ENCODE measurements around the gene TEX261.
"Not testable (repeated sequence)": the region's sequence is repeated elsewhere in the genome, so short reads cannot be mapped to it uniquely, and the experiment has no call there.

The TEX261 gene

GRCh38 chr2:71003966-71004755 lies 9.5 kb upstream of the TEX261 start:
- no peaks in the 10 kb centered on the region for H3K9me3 Mint-ChIP-seq
- no peak for ATAC-seq
- no peak overlapping the region for H3K27ac Mint-ChIP-seq
- H3K4me1 Mint-ChIP-seq = peaks cover 18% of the 10 kb centered on the region
- H3K36me3 Mint-ChIP-seq = no peaks in the 10 kb centered on the region
- peaks cover 24% of the 10 kb centered on the region for H3K27me3 Mint-ChIP-seq
- H3K4me3 Mint-ChIP-seq = no peak overlapping the region

GRCh38 chr2:71003396-71003795 lies 8.7 kb upstream of the TEX261 start:
- no peak overlapping the region for H3K27ac Mint-ChIP-seq

GRCh38 chr2:71001981-71002570 lies 7.4 kb upstream of the TEX261 start:
- Mint-ChIP-seq H3K27ac (no peak overlapping the region), H3K9me3 (no peaks in the 10 kb centered on the region), H3K4me1 (peaks cover 19% of the 10 kb centered on the region), H3K27me3 (peaks cover 13% of the 10 kb centered on the region), H3K36me3 (no peaks in the 10 kb centered on the region), H3K4me3 (no peak overlapping the region)
- no peak for ATAC-seq

More at GRCh38 chr2:71003396-71003795, 8.7 kb upstream of the TEX261 start:
- Mint-ChIP-seq H3K4me3 (no peak overlapping the region), H3K4me1 (peaks cover 19% of the 10 kb centered on the region), H3K36me3 (no peaks in the 10 kb centered on the region), H3K9me3 (no peaks in the 10 kb centered on the region), H3K27me3 (peaks cover 17% of the 10 kb centered on the region)
- no peak for ATAC-seq

GRCh38 chr2:71001592-71001927 lies 6.9 kb upstream of the TEX261 start:
- Mint-ChIP-seq H3K27me3 (peaks cover 13% of the 10 kb centered on the region), H3K4me1 (peaks cover 19% of the 10 kb centered on the region), H3K4me3 (no peak overlapping the region), H3K36me3 (no peaks in the 10 kb centered on the region), H3K27ac (peak overlapping the region; percentile 83), H3K9me3 (no peaks in the 10 kb centered on the region)
- no peak for ATAC-seq

- Mint-ChIP-seq H3K27ac (peak overlapping the region; percentile 83), H3K4me3 (peak overlapping the region; percentile 72), H3K4me1 (peaks cover 21% of the 10 kb centered on the region)
Observed at GRCh38 chr2:71000780-71001591, 6.3 kb upstream of the TEX261 start.

GRCh38 chr2:70999931-71000330 lies 5.3 kb upstream of the TEX261 start:
- ATAC-seq, H3K36me3 Mint-ChIP-seq, H3K4me3 Mint-ChIP-seq, H3K9me3 Mint-ChIP-seq, H3K27me3 Mint-ChIP-seq, H3K27ac Mint-ChIP-seq: not testable (repeated sequence)
- peaks cover 28% of the 10 kb centered on the region for H3K4me1 Mint-ChIP-seq

More at GRCh38 chr2:71000780-71001591, 6.3 kb upstream of the TEX261 start:
- peaks cover 9% of the 10 kb centered on the region for H3K27me3 Mint-ChIP-seq
- H3K9me3 Mint-ChIP-seq = no peaks in the 10 kb centered on the region
- H3K36me3 Mint-ChIP-seq = no peaks in the 10 kb centered on the region
- peak; percentile 91 for ATAC-seq

GRCh38 chr2:70999362-70999761 lies 4.7 kb upstream of the TEX261 start:
- Mint-ChIP-seq H3K27ac (no peak overlapping the region), H3K36me3 (no peaks in the 10 kb centered on the region), H3K4me3 (no peak overlapping the region), H3K9me3 (no peaks in the 10 kb centered on the region), H3K4me1 (peaks cover 28% of the 10 kb centered on the region), H3K27me3 (no peaks in the 10 kb centered on the region)
- ATAC-seq = no peak

- ATAC-seq, H3K27me3 Mint-ChIP-seq: not testable (repeated sequence)
Observed at GRCh38 chr2:70998885-70999284, 4.2 kb upstream of the TEX261 start.

GRCh38 chr2:70995426-70995729 lies 705 bp upstream of the TEX261 start:
- Mint-ChIP-seq H3K4me1 (peaks cover 41% of the 10 kb centered on the region), H3K27ac (peak overlapping the region; percentile 63), H3K9me3 (no peaks in the 10 kb centered on the region), H3K36me3 (peaks cover 12% of the 10 kb centered on the region), H3K4me3 (peak overlapping the region; percentile 83), H3K27me3 (no peaks in the 10 kb centered on the region)
- peak; percentile 61 for ATAC-seq

More at GRCh38 chr2:70998885-70999284, 4.2 kb upstream of the TEX261 start:
- H3K27ac Mint-ChIP-seq, H3K9me3 Mint-ChIP-seq, H3K4me3 Mint-ChIP-seq, H3K36me3 Mint-ChIP-seq: not testable (repeated sequence)
- H3K4me1 Mint-ChIP-seq = peaks cover 32% of the 10 kb centered on the region

- peaks cover 14% of the 10 kb centered on the region for H3K36me3 Mint-ChIP-seq
- H3K4me1 Mint-ChIP-seq = peaks cover 36% of the 10 kb centered on the region
- peak; percentile 50 for ATAC-seq
- no peaks in the 10 kb centered on the region for H3K27me3 Mint-ChIP-seq
- no peaks in the 10 kb centered on the region for H3K9me3 Mint-ChIP-seq
- peak overlapping the region; percentile 84 for H3K27ac Mint-ChIP-seq
- H3K4me3 Mint-ChIP-seq = peak overlapping the region; percentile 91
Observed at GRCh38 chr2:70994009-70994698, 519 bp downstream of the TEX261 start.

- no peak for ATAC-seq
- Mint-ChIP-seq H3K27ac (peak overlapping the region; percentile 84), H3K4me1 (peaks cover 35% of the 10 kb centered on the region), H3K27me3 (no peaks in the 10 kb centered on the region), H3K4me3 (peak overlapping the region; percentile 91), H3K36me3 (peaks cover 23% of the 10 kb centered on the region), H3K9me3 (no peaks in the 10 kb centered on the region)
Observed at GRCh38 chr2:70992945-70993853, 1.5 kb downstream of the TEX261 start.

- H3K4me1 Mint-ChIP-seq = peaks cover 35% of the 10 kb centered on the region
- no peak overlapping the region for H3K4me3 Mint-ChIP-seq
- no peak for ATAC-seq
Observed at GRCh38 chr2:70991742-70992141, 2.9 kb downstream of the TEX261 start.

GRCh38 chr2:70991142-70991541 lies 3.5 kb downstream of the TEX261 start:
- H3K36me3 Mint-ChIP-seq = peaks cover 39% of the 10 kb centered on the region
- H3K27me3 Mint-ChIP-seq = no peaks in the 10 kb centered on the region
- ATAC-seq = no peak
- H3K27ac Mint-ChIP-seq = no peak overlapping the region
- H3K4me3 Mint-ChIP-seq = no peak overlapping the region
- peaks cover 38% of the 10 kb centered on the region for H3K4me1 Mint-ChIP-seq
- H3K9me3 Mint-ChIP-seq = no peaks in the 10 kb centered on the region

More at GRCh38 chr2:70991742-70992141, 2.9 kb downstream of the TEX261 start:
- no peak overlapping the region for H3K27ac Mint-ChIP-seq
- H3K27me3 Mint-ChIP-seq = no peaks in the 10 kb centered on the region
- no peaks in the 10 kb centered on the region for H3K9me3 Mint-ChIP-seq
- H3K36me3 Mint-ChIP-seq = peaks cover 33% of the 10 kb centered on the region

GRCh38 chr2:70990216-70990615 lies 4.5 kb downstream of the TEX261 start:
- peaks cover 43% of the 10 kb centered on the region for H3K36me3 Mint-ChIP-seq
- no peak overlapping the region for H3K27ac Mint-ChIP-seq
- no peak overlapping the region for H3K4me3 Mint-ChIP-seq
- peaks cover 37% of the 10 kb centered on the region for H3K4me1 Mint-ChIP-seq
- H3K27me3 Mint-ChIP-seq = no peaks in the 10 kb centered on the region
- no peak for ATAC-seq
- H3K9me3 Mint-ChIP-seq = no peaks in the 10 kb centered on the region
